ENCODE results near the gene NDRG3.

Gene NDRG3

DNA sequence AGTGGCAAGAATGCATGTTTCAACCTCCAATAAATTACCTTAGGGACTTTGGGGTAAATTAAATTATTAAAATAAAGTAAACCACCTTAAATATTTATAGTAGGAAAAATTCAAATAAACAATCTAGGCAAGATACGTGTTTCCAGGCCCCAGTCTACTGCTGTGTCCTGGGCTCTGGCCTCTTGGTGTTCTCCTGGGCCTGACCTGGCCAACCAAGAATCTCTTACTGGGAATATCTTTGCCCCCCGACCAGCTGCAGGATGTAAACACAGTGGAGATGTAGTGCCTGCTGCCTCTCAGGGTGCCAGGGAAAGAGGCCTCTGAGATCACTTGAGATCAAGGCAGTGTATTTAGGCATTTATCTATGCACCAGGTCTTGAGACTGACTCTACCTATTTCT, 39.4 kb upstream of the NDRG3 start:
- no peak overlapping the region for H3K27ac ChIP-seq
- TF ChIP-seq, protein P1, sequence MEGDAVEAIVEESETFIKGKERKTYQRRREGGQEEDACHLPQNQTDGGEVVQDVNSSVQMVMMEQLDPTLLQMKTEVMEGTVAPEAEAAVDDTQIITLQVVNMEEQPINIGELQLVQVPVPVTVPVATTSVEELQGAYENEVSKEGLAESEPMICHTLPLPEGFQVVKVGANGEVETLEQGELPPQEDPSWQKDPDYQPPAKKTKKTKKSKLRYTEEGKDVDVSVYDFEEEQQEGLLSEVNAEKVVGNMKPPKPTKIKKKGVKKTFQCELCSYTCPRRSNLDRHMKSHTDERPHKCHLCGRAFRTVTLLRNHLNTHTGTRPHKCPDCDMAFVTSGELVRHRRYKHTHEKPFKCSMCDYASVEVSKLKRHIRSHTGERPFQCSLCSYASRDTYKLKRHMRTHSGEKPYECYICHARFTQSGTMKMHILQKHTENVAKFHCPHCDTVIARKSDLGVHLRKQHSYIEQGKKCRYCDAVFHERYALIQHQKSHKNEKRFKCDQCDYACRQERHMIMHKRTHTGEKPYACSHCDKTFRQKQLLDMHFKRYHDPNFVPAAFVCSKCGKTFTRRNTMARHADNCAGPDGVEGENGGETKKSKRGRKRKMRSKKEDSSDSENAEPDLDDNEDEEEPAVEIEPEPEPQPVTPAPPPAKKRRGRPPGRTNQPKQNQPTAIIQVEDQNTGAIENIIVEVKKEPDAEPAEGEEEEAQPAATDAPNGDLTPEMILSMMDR (conservative IDR thresholded peaks at IDR 0.05) = no peak

DNA sequence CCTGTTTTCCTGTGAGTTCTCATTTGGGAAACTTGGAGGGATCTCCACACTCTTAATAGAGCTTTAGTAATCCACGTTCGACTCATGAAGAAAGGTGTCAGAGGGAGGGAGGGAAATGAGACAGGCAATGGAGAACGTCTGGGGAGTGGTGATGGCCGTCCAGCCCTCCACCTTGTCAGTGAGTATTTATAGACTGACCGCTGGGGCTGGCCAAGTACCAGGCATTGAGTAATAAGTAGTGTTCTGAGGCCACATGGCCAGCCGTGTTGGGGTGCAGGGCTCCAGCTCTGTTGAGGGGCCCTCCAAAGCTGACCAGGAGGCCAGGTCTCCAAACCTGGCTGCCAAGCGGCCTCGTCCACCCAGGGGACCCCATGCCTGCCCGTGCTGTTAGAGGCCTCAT, 39.0 kb upstream of the NDRG3 start:
- H3K27ac ChIP-seq = no peak overlapping the region
- TF ChIP-seq, protein P1 (conservative IDR thresholded peaks at IDR 0.05) = no peak

DNA sequence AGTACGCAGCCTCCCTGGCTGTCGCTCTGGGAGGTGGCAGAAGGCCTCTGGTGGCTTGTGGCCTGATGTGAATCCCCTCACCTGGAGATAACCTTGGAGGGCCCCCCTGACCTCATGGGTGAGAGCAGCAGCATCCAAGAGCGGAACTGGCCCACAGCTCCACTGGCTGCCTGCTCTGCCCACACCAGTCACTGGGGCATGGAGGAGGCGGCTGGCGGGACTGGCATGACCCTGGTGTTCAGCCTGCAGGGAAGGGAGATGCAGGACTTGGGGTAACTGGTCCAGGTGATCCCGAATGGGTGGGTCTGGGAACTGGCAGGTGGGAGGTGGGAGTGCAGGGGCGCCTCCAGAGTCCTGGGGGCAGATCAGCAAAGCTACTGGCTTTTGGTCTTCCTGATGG, 38.2 kb upstream of the NDRG3 start:
- no peak overlapping the region for H3K27ac ChIP-seq
- TF ChIP-seq, protein P1 (conservative IDR thresholded peaks at IDR 0.05) = no peak

DNA sequence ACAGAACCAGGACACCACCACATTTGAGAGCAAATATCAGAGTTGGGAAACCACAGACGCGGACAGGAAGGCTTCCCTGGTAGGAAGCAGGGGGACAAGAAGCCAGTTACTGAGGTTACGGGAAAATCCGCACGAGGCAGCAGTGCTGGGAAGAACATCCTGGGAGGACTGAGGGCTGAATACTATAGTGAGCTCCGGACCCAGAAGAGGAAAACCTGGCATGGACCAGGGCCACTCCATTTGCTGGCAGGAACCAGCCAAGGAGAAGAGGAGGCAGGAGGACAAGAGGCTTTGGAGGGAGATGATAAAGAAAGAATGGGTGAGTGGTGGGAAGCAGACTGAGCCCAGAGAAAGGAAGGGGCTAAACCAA, 33.8 kb upstream of the NDRG3 start:
- TF ChIP-seq, protein P1 (conservative IDR thresholded peaks at IDR 0.05) = no peak
- H3K27ac ChIP-seq = no peak overlapping the region

DNA sequence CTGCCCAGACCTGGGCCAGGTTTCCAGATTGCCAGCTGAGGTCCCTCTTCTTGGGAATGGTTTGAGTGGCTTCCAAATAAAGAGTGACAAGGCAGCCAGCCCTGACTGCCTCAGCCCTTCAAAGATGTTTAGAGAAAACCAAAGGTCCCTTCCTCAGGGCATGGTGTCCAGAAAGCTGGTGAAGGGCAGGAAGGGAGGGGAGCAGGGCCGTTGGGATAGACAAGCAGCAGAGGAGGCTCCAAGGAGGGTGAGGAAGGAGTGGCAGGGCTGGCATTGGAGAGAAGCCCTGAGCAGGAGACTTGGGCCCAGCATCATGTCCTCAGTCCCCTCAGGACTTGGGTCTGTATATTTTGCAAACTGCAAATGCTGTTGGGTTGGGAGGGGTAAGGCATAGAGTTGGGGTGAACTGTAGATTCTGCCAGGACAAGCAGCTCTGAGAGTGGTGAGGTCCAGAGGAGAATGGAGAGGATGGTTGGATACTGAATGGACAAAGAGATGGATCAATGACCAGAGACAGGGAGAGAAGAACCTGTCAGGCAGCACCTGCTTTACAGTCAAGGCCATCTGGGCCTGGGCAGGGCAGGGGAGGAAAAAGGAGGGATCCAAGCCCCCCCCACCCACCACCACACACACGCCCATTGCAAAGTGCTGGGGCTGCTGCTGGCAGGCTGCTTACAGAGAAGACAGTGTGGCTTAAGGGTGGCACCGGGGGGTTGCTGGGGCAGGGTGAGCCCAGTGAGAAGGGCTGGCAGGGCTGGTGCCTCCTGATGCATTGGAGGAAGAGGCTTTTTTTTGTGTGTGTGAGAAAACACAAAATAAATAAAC, 33.2 kb upstream of the NDRG3 start:
- TF ChIP-seq, protein P1 (conservative IDR thresholded peaks at IDR 0.05) = no peak
- H3K27ac ChIP-seq = no peak overlapping the region

DNA sequence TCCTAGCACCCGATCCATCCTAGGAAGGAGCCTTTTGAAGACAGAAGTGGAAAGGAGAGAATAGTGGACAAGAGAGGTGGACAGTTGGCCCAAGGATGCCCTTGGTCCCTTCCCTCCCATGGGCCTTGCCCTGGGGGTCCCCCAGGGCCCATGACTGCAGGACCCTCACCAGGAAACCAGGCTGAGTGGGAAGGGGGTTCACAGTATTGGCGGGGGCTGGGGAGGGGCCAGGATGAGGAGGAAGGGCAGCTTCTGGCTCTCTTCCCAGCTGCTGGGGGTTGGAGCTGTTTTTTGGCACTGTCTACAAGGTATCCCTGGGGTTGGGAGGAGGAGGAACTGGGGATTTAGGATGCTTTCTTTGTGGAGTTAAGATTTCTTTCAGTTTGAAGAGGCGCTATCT, 31.7 kb upstream of the NDRG3 start:
- TF ChIP-seq, protein P1 (conservative IDR thresholded peaks at IDR 0.05) = no peak
- no peak overlapping the region for H3K27ac ChIP-seq

DNA sequence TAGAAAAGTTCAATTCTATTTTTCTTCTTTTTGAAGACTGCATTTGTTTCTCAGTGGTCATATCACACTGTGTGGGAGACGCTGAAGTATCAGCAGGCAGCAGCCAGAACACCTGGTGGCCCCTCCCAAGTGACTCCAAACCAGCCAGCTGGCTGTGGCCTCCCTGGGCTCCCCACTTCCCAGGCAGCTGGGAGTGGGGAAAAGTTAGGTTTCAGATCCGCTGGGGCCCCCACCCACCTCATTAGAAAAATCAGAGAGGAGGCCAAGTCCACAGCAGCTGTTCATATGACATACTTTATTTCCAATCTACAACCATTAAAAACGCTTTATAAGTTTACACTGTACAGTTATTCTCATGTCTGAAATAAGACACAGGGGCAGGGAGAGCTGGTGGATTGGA, 31.3 kb upstream of the NDRG3 start:
- no peak overlapping the region for H3K27ac ChIP-seq
- TF ChIP-seq, protein P1 (conservative IDR thresholded peaks at IDR 0.05) = no peak

Data from VCaP (cell line).